Cerebellar cortex (tissue), 1 donor: Measurements from ENCODE around the gene SEMA4C.

ENCODE experiments used
- DNase-seq: peaks from one replicate; pipeline ENCODE4 v3.0.0-alpha.2; 2015; ENCODE audit warnings: low spot score

SEMA4C gene

GRCh38 chr2:96869822-96870625 lies at the start of gene SEMA4C:
Gene SEMA4C, minus strand, starts transcription at chr2:96870080. Its CDS starts 2,194 bp downstream, at chr2:96867886.
- no peak for DNase-seq

GRCh38 chr2:96918754-96919550 lies 49.1 kb upstream of the SEMA4C start:
- no peak for DNase-seq

GRCh38 chr2:96918092-96918753 lies 48.3 kb upstream of the SEMA4C start:
- DNase-seq, result no peak

GRCh38 chr2:96916646-96917543 lies 47.0 kb upstream of the SEMA4C start:
- DNase-seq, result peak; percentile 82

GRCh38 chr2:96916156-96916630 lies 46.3 kb upstream of the SEMA4C start:
- peak; percentile 98 for DNase-seq

GRCh38 chr2:96914332-96914731 lies 44.5 kb upstream of the SEMA4C start:
- no peak for DNase-seq

- no peak for DNase-seq
Measured at GRCh38 chr2:96913398-96914202, 43.7 kb upstream of the SEMA4C start.

- DNase-seq, result no peak
Measured at GRCh38 chr2:96913117-96913397, 43.2 kb upstream of the SEMA4C start.

- no peak for DNase-seq
Measured at GRCh38 chr2:96912346-96913116, 42.7 kb upstream of the SEMA4C start.

- no peak for DNase-seq
Measured at GRCh38 chr2:96909611-96910021, 39.7 kb upstream of the SEMA4C start.

- DNase-seq, result peak; percentile 86
Measured at GRCh38 chr2:96907115-96908041, 37.5 kb upstream of the SEMA4C start.

- DNase-seq, result no peak
Measured at GRCh38 chr2:96906729-96907114, 36.8 kb upstream of the SEMA4C start.

GRCh38 chr2:96903815-96904214 lies 33.9 kb upstream of the SEMA4C start:
- DNase-seq, result no peak

GRCh38 chr2:96903318-96903717 lies 33.4 kb upstream of the SEMA4C start:
- DNase-seq, result no peak

GRCh38 chr2:96900237-96900636 lies 30.4 kb upstream of the SEMA4C start:
- no peak for DNase-seq

GRCh38 chr2:96899413-96899741 lies 29.5 kb upstream of the SEMA4C start:
- no peak for DNase-seq

GRCh38 chr2:96898641-96899412 lies 28.9 kb upstream of the SEMA4C start:
- DNase-seq, result no peak

- DNase-seq, result no peak
Measured at GRCh38 chr2:96898135-96898505, 28.2 kb upstream of the SEMA4C start.
